HepG2 (cell line): ENCODE results near the gene BIRC5. TPM values are rescaled to one million over a fixed set of nuclear protein-coding genes. Genes with fewer than 3 reads are reported as not detected.

ENCODE experiments used
- HOXA7 ChIP-seq: sonication (generic); formaldehyde crosslinking; IDR thresholded peaks from 2 replicates; pipeline ENCODE4 v1.8.1; 2022; ENCODE audit warnings: mild to moderate bottlenecking, missing genetic modification reagents, moderate library complexity
- JUND ChIP-seq: sonication (generic); formaldehyde crosslinking; IDR thresholded peaks from 2 replicates; pipeline ENCODE4 v1.8.0; 2022; ENCODE audit warnings: mild to moderate bottlenecking, missing genetic modification reagents
- MAF1 ChIP-seq: sonication (generic); formaldehyde crosslinking; IDR thresholded peaks from 2 replicates; pipeline ENCODE4 v1.5.0; 2020; ENCODE audit warnings: missing genetic modification reagents, borderline replicate concordance
- MAZ ChIP-seq, 2 experiments: sonication (generic) in 1 of 2; formaldehyde crosslinking in 1 of 2; IDR thresholded peaks; 2 replicates each; pipeline versions ENCODE4 v1.5.0 to v1.6.1; 2012 to 2020; ENCODE audit warnings: low read depth in 2 of 2, mild to moderate bottlenecking in 2 of 2, borderline replicate concordance in 1 of 2, improper control_type of control experiment in 1 of 2, low read length in 1 of 2, missing genetic modification reagents in 1 of 2, moderate library complexity in 1 of 2
- NCOA1 ChIP-seq: sonication (generic); formaldehyde crosslinking; IDR thresholded peaks from 2 replicates; pipeline ENCODE4 v1.9.0; 2021; ENCODE audit warnings: missing genetic modification reagents
- SRSF1 ChIP-seq: fragments of 200-400 bp; formaldehyde crosslinking; optimal IDR thresholded peaks from 2 replicates; pipeline ENCODE3; 2017; ENCODE audit warnings: mild to moderate bottlenecking, low read depth, low read length, moderate library complexity
- TMF1 ChIP-seq: sonication (generic); formaldehyde crosslinking; IDR thresholded peaks from 2 replicates; pipeline ENCODE4 v1.8.1; 2022; ENCODE audit warnings: low read depth, missing genetic modification reagents
- U2AF2 ChIP-seq: fragments of 200-400 bp; formaldehyde crosslinking; IDR thresholded peaks from 2 replicates; pipeline ENCODE4 v1.6.1; 2017; ENCODE audit warnings: low read depth, mild to moderate bottlenecking, low read length
- ZBTB7B ChIP-seq: sonication (generic); formaldehyde crosslinking; IDR thresholded peaks from 2 replicates; pipeline ENCODE4 v1.4.0; 2020; ENCODE audit warnings: missing genetic modification reagents
- ZIK1 ChIP-seq: sonication (generic); formaldehyde crosslinking; IDR thresholded peaks from 2 replicates; pipeline ENCODE4 v1.5.0; 2020; ENCODE audit warnings: mild to moderate bottlenecking, low read depth, missing genetic modification reagents, borderline replicate concordance
- ZNF383 ChIP-seq: sonication (generic); formaldehyde crosslinking; IDR thresholded peaks from 2 replicates; pipeline ENCODE4 v1.4.0; 2020; ENCODE audit warnings: missing genetic modification reagents, mild to moderate bottlenecking, borderline replicate concordance
- ZNF552 ChIP-seq: sonication (generic); formaldehyde crosslinking; IDR thresholded peaks from 2 replicates; pipeline ENCODE4 v1.9.0; 2022; ENCODE audit warnings: missing genetic modification reagents, mild to moderate bottlenecking, borderline replicate concordance
- ZNF720 ChIP-seq: sonication (generic); formaldehyde crosslinking; IDR thresholded peaks from 2 replicates; pipeline ENCODE4 v1.4.0; 2020; ENCODE audit warnings: missing genetic modification reagents
- ZNF879 ChIP-seq: sonication (generic); formaldehyde crosslinking; IDR thresholded peaks from 2 replicates; pipeline ENCODE4 v1.8.1; 2023; ENCODE audit warnings: missing genetic modification reagents
- ZSCAN30 ChIP-seq: sonication (generic); formaldehyde crosslinking; IDR thresholded peaks from 2 replicates; pipeline ENCODE4 v1.5.0; 2020; ENCODE audit warnings: mild to moderate bottlenecking, missing genetic modification reagents
- polyA plus RNA-seq, 8 experiments: library from polyadenylated mRNA; depleted of rRNA in 3 of 8; stranded (reverse) in 7 of 8; unstranded in 1 of 8; fragments of >200 nt; fragmentation: Illumina TruSeq in 4 of 8; extraction: Trizol in 4 of 8; gene quantifications; 2 replicates each; pipeline versions ENCODE4 v1.2.1 to v1.2.3, GENCODE V29; 2011 to 2016; ENCODE audit warnings: low read depth in 4 of 8, missing spikeins in 1 of 8, mixed read lengths in 1 of 8; ENCODE audit not compliant: insufficient read depth in 1 of 8
- total RNA-seq, 5 experiments: library from RNA; depleted of rRNA; stranded (reverse); fragments of >200 nt; fragmentation: Illumina TruSeq; extraction: Trizol; gene quantifications; 2 replicates each; pipeline ENCODE4 v1.2.3, GENCODE V29; 2016; ENCODE audit warnings: low read depth in 1 of 5
- TF ChIP-seq, protein P1 (sequence below): sonication (generic); formaldehyde crosslinking; IDR thresholded peaks from 2 replicates; pipeline ENCODE4 v1.4.0; 2020; ENCODE audit warnings: missing genetic modification reagents
- TF ChIP-seq, protein P2 (sequence below): sonication (generic); formaldehyde crosslinking; IDR thresholded peaks from 2 replicates; pipeline ENCODE4 v1.8.1; 2022; ENCODE audit warnings: mild to moderate bottlenecking, missing genetic modification reagents
- TF ChIP-seq, protein P3 (sequence below): sonication (generic); formaldehyde crosslinking; IDR thresholded peaks from 2 replicates; pipeline ENCODE4 v1.5.1; 2020; ENCODE audit warnings: mild to moderate bottlenecking, missing genetic modification reagents, moderate library complexity
- TF ChIP-seq, protein P4 (sequence below): sonication (generic); formaldehyde crosslinking; conservative IDR thresholded peaks from 2 replicates; pipeline ENCODE4 v1.8.0; 2022; ENCODE audit warnings: missing genetic modification reagents

Gene BIRC5
- total and polyA plus RNA-seq, 2 of the 13 experiments (the other 11 are each of a cell fraction or from before 2014, with no cell fraction given) = 30.3 to 135 TPM

DNA sequence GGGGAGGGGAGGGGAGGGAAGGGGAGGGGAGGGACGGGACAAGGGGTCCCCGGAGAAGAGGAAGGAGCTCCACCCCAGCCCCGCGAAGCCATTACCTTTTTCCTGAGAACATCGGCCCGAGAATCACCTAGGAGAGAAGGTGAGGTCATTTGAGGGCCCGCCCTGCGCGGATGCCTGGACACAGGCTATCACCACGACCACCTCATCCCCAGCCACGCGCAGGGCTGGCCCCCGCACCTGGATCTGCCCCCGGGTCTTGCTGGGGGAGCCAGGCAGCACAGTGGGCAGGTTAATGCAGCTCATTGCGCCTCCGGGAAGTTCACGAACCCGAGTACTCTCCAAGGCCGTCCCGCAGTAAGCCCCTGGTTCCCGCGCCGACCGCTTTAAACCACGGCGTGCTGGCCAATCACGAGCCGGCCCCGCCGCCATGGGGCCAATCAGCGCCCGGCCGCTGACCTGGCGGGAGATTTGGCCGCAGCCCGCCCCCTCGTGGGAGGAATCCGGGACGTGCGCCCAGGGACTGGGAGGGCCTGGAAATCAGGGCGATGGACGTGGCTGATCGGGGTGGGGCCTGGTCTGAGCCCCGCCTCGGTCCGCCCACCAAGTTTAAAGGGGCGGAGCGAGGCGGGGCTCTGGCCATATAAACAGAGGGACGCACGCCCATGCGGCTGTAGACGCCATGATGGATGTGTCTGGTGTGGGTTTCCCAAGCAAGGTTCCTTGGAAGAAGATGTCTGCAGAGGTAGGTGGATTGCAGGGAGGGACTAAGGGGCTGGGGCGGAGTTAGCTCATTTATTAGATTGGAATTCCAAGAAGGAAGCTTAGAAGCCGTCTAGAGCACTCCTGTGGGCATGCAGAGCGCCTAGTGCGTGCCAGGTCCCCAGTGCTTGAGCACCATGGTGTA, 27.1 kb upstream of the BIRC5 start, which contains the start of the genes AFMID and TK1 (continued):
- TF ChIP-seq, protein P1, sequence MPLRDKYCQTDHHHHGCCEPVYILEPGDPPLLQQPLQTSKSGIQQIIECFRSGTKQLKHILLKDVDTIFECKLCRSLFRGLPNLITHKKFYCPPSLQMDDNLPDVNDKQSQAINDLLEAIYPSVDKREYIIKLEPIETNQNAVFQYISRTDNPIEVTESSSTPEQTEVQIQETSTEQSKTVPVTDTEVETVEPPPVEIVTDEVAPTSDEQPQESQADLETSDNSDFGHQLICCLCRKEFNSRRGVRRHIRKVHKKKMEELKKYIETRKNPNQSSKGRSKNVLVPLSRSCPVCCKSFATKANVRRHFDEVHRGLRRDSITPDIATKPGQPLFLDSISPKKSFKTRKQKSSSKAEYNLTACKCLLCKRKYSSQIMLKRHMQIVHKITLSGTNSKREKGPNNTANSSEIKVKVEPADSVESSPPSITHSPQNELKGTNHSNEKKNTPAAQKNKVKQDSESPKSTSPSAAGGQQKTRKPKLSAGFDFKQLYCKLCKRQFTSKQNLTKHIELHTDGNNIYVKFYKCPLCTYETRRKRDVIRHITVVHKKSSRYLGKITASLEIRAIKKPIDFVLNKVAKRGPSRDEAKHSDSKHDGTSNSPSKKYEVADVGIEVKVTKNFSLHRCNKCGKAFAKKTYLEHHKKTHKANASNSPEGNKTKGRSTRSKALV (CRISPR knock-in tag) = 0 out of 2 replicates have a peak, but pooled peaks have one; percentile 35
- TF ChIP-seq MAZ (IDR thresholded peaks at IDR 0.05; ENCODE audit: borderline replicate concordance, low read depth, low read length) (peak; percentile 93), MAZ (CRISPR knock-in tag; IDR thresholded peaks at IDR 0.05; ENCODE audit: low read depth) (peak; percentile 90; the same call in 1 of the 2 replicates), JUND (CRISPR knock-in tag) (0 out of 2 replicates have a peak, but pooled peaks have one; percentile 8), ZNF552 (CRISPR knock-in tag) (peak; percentile 83; the same call in 1 of the 2 replicates), ZBTB7B (CRISPR knock-in tag) (no peak), ZSCAN30 (CRISPR knock-in tag) (peak; percentile 85; the same call in 1 of the 2 replicates), ZNF720 (CRISPR knock-in tag) (peak; percentile 40; the same call in 1 of the 2 replicates), TMF1 (CRISPR knock-in tag) (peak; percentile 100), ZNF383 (CRISPR knock-in tag) (no peak), NCOA1 (CRISPR knock-in tag) (peak; percentile 94), MAF1 (peak; percentile 94), U2AF2 (no peak), ZIK1 (CRISPR knock-in tag) (no peak; the same call in 1 of the 2 replicates), HOXA7 (peak; percentile 99), SRSF1 (peak; percentile 85), ZNF879 (CRISPR knock-in tag) (peak; percentile 82; the same call in 1 of the 2 replicates)
- TF ChIP-seq, protein P2, sequence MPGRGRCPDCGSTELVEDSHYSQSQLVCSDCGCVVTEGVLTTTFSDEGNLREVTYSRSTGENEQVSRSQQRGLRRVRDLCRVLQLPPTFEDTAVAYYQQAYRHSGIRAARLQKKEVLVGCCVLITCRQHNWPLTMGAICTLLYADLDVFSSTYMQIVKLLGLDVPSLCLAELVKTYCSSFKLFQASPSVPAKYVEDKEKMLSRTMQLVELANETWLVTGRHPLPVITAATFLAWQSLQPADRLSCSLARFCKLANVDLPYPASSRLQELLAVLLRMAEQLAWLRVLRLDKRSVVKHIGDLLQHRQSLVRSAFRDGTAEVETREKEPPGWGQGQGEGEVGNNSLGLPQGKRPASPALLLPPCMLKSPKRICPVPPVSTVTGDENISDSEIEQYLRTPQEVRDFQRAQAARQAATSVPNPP (CRISPR knock-in tag) = peak; percentile 98
- TF ChIP-seq, protein P3, sequence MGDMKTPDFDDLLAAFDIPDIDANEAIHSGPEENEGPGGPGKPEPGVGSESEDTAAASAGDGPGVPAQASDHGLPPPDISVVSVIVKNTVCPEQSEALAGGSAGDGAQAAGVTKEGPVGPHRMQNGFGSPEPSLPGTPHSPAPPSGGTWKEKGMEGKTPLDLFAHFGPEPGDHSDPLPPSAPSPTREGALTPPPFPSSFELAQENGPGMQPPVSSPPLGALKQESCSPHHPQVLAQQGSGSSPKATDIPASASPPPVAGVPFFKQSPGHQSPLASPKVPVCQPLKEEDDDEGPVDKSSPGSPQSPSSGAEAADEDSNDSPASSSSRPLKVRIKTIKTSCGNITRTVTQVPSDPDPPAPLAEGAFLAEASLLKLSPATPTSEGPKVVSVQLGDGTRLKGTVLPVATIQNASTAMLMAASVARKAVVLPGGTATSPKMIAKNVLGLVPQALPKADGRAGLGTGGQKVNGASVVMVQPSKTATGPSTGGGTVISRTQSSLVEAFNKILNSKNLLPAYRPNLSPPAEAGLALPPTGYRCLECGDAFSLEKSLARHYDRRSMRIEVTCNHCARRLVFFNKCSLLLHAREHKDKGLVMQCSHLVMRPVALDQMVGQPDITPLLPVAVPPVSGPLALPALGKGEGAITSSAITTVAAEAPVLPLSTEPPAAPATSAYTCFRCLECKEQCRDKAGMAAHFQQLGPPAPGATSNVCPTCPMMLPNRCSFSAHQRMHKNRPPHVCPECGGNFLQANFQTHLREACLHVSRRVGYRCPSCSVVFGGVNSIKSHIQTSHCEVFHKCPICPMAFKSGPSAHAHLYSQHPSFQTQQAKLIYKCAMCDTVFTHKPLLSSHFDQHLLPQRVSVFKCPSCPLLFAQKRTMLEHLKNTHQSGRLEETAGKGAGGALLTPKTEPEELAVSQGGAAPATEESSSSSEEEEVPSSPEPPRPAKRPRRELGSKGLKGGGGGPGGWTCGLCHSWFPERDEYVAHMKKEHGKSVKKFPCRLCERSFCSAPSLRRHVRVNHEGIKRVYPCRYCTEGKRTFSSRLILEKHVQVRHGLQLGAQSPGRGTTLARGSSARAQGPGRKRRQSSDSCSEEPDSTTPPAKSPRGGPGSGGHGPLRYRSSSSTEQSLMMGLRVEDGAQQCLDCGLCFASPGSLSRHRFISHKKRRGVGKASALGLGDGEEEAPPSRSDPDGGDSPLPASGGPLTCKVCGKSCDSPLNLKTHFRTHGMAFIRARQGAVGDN (CRISPR knock-in tag) = peak; percentile 92
- TF ChIP-seq, protein P4, sequence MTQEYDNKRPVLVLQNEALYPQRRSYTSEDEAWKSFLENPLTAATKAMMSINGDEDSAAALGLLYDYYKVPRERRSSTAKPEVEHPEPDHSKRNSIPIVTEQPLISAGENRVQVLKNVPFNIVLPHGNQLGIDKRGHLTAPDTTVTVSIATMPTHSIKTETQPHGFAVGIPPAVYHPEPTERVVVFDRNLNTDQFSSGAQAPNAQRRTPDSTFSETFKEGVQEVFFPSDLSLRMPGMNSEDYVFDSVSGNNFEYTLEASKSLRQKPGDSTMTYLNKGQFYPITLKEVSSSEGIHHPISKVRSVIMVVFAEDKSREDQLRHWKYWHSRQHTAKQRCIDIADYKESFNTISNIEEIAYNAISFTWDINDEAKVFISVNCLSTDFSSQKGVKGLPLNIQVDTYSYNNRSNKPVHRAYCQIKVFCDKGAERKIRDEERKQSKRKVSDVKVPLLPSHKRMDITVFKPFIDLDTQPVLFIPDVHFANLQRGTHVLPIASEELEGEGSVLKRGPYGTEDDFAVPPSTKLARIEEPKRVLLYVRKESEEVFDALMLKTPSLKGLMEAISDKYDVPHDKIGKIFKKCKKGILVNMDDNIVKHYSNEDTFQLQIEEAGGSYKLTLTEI (CRISPR knock-in tag) = peak; percentile 95
